T-helper 17 cell (primary cell): ENCODE data around the gene TMX2. TPM values are rescaled to one million over a fixed set of nuclear protein-coding genes. Genes with fewer than 3 reads are reported as not detected.

Experiments used
- ATAC-seq: fragments of 150-1000 bp; cut with Tn5 transposase; 2 replicates; pipeline ENCODE4 v1.10.0; 2021; ENCODE audit warnings: mild to moderate bottlenecking, moderate library complexity
- DNase-seq, 3 donors: peaks; one replicate each; pipeline versions ENCODE4 v3.0.0 to v3.0.0-alpha.2; 2020 to 2021
- H3K9me3 ChIP-seq: one replicate; pipeline ENCODE4 v1.7.0; 2013; ENCODE audit warnings: low read length, mild to moderate bottlenecking; ENCODE audit not compliant: control insufficient read depth, poor library complexity, severe bottlenecking
- H3K27ac Mint-ChIP-seq: one replicate; pipeline ENCODE4 v1.8.0; 2022; ENCODE audit warnings: mild to moderate bottlenecking, moderate library complexity, mixed read lengths
- H3K27me3 Mint-ChIP-seq: one replicate; pipeline ENCODE4 v1.8.0; 2022; ENCODE audit warnings: mixed read lengths
- H3K36me3 Mint-ChIP-seq: one replicate; pipeline ENCODE4 v1.8.0; 2022; ENCODE audit warnings: low read depth, mixed read lengths
- H3K4me1 Mint-ChIP-seq: one replicate; pipeline ENCODE4 v1.8.0; 2022; ENCODE audit warnings: mild to moderate bottlenecking, mixed read lengths
- H3K4me3 Mint-ChIP-seq: one replicate; pipeline ENCODE4 v1.8.0; 2022; ENCODE audit warnings: mild to moderate bottlenecking, moderate library complexity, mixed read lengths
- total RNA-seq, 4 donors: library from RNA in 2 of 4; stranded (reverse) in 2 of 4; gene quantifications; one replicate each; pipeline ENCODE4 v1.2.3 and lab custom pipeline; 2022 to 2026

The TMX2 gene
- total RNA-seq, 2 donors from 2014 or later: 38.3 to 44.0 TPM

GRCh38 chr11:57778318-57779037 lies 66.1 kb downstream of the TMX2 start:
- no peak overlapping the region for H3K4me3 Mint-ChIP-seq
- DNase-seq (no peak), ATAC-seq (no peak)
- no peaks in the 10 kb centered on the region for H3K9me3 ChIP-seq
- H3K4me1 Mint-ChIP-seq: peaks cover 20% of the 10 kb centered on the region
- no peaks in the 10 kb centered on the region for H3K36me3 Mint-ChIP-seq
- H3K27ac Mint-ChIP-seq: peak overlapping the region; percentile 19
- no peaks in the 10 kb centered on the region for H3K27me3 Mint-ChIP-seq

GRCh38 chr11:57779276-57779675 lies 66.9 kb downstream of the TMX2 start:
- Mint-ChIP-seq H3K4me1 (peaks cover 20% of the 10 kb centered on the region), H3K4me3 (no peak overlapping the region), H3K27me3 (no peaks in the 10 kb centered on the region), H3K36me3 (no peaks in the 10 kb centered on the region), H3K27ac (peak overlapping the region; percentile 19)
- ATAC-seq (no peak), DNase-seq (no peak)
- no peaks in the 10 kb centered on the region for H3K9me3 ChIP-seq

- Mint-ChIP-seq H3K36me3 (peaks cover 2% of the 10 kb centered on the region), H3K4me3 (no peak overlapping the region), H3K4me1 (peaks cover 13% of the 10 kb centered on the region), H3K27ac (peak overlapping the region; percentile 21), H3K27me3 (no peaks in the 10 kb centered on the region)
- no peaks in the 10 kb centered on the region for H3K9me3 ChIP-seq
- DNase-seq: no peak
- ATAC-seq: no peak
These were observed 69.1 kb downstream of the TMX2 start for GRCh38 chr11:57781529-57781943.

- Mint-ChIP-seq H3K36me3 (peaks cover 2% of the 10 kb centered on the region), H3K27me3 (no peaks in the 10 kb centered on the region), H3K27ac (peak overlapping the region; percentile 21), H3K4me1 (peaks cover 11% of the 10 kb centered on the region), H3K4me3 (no peak overlapping the region)
- ATAC-seq: no peak
- no peak for DNase-seq
- no peaks in the 10 kb centered on the region for H3K9me3 ChIP-seq
These were observed 72.7 kb downstream of the TMX2 start for GRCh38 chr11:57785072-57785471.

GRCh38 chr11:57786436-57786835 lies 74.0 kb downstream of the TMX2 start:
- no peak overlapping the region for H3K27ac Mint-ChIP-seq
- no peak for DNase-seq
- no peak overlapping the region for H3K4me3 Mint-ChIP-seq
- H3K27me3 Mint-ChIP-seq: no peaks in the 10 kb centered on the region
- H3K36me3 Mint-ChIP-seq: peaks cover 2% of the 10 kb centered on the region
- H3K9me3 ChIP-seq: no peaks in the 10 kb centered on the region
- peaks cover 10% of the 10 kb centered on the region for H3K4me1 Mint-ChIP-seq
- no peak for ATAC-seq

DNA sequence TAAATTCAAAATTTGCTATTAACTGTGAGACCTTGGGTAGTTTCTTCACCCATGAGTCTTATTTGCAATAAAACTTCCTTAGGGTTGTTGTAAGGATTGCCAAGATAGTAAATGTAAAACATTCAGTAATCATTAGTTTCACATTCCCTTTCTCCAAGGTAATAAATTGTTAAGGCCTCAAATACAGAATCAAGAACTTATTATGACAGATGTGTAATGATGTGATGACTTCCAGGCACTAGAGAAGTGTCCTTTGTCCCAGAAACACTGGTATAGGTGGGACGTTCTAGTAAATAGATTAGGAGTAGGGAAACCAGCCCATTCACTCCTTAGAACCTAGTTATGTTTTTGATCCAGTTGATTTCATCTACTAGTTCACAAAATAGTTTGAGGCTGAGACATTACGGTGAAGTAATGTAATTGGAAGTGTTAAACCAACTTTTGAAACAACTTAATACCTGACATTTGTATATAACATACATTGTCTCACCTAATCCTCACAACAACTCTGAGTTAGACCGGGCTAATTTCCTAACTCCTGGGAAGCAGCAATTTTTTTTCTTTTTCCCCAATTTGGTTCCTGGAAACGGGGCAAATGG lies 74.7 kb downstream of the TMX2 start:
- H3K9me3 ChIP-seq: no peaks in the 10 kb centered on the region
- Mint-ChIP-seq H3K36me3 (peaks cover 2% of the 10 kb centered on the region), H3K4me3 (no peak overlapping the region), H3K27me3 (no peaks in the 10 kb centered on the region), H3K27ac (no peak overlapping the region), H3K4me1 (peaks cover 12% of the 10 kb centered on the region)
- DNase-seq (no peak), ATAC-seq (no peak)

DNA sequence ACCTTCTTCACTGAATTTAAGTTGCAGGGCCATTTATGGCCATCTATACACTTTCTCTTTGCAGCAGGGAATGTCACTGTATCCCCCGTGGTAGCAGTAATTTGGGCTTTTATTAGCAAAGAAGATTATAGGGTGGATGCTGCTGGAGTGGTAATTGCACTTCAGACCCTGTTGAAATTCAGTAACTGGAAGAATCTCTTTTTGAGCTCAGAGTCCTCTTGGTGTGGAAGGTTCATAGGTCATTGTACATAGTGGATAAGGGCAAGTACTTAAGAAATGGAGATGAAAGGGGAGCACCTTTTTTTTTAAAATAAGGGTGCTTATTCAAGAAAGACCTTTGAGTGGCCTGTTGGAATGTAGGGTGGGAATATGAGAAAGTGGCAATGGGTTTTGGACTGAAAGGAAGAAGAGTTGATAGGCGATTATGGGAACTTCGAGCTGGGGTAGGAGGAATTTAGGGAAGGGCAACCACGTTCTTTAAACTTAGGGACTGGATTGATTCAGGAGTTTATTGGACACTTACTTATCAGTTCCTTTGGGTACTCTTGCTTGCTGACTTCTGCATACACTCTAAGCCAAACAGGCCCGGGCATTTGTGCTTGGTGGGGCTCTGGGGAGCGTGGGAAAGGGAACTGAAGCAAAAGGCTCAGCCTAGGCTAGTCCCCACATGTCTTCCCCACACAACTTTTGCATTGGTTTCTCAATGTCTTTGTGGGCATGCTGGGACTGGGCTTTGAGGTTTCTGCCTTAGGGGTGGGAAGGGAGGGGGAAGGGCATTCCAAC lies 75.7 kb downstream of the TMX2 start:
- H3K4me3 Mint-ChIP-seq: no peak overlapping the region
- peaks cover 2% of the 10 kb centered on the region for H3K36me3 Mint-ChIP-seq
- H3K9me3 ChIP-seq: no peaks in the 10 kb centered on the region
- H3K27ac Mint-ChIP-seq: peak overlapping the region; percentile 49
- no peaks in the 10 kb centered on the region for H3K27me3 Mint-ChIP-seq
- H3K4me1 Mint-ChIP-seq: peaks cover 20% of the 10 kb centered on the region
- DNase-seq (no peak), ATAC-seq (no peak)

DNA sequence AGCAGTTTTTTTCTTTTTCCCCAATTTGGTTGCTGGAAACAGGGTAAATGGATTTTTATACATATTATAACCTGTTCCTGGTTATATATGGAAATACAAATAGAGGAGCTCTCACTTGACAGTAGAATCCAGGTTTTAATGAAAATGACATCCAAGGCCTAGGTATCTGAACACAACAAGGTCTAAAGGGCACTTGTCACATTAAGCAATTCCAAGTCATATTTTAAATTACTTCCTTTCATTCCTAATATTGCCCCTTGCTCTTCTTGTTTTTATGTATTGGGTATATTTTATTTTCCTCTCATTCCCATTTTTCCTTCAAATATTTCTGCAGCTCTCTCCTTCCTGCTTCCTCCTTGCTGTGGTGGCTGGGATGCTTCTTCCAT lies 76.3 kb downstream of the TMX2 start:
- H3K4me1 Mint-ChIP-seq: peaks cover 26% of the 10 kb centered on the region
- H3K27ac Mint-ChIP-seq: peak overlapping the region; percentile 49
- H3K4me3 Mint-ChIP-seq: no peak overlapping the region

More for the DNA sequence above, 76.3 kb downstream of the TMX2 start:
- Mint-ChIP-seq H3K36me3 (peaks cover 2% of the 10 kb centered on the region), H3K27me3 (no peaks in the 10 kb centered on the region)
- no peak for ATAC-seq
- no peak for DNase-seq
- H3K9me3 ChIP-seq: no peaks in the 10 kb centered on the region

Other genes starting within 250 kb of the TMX2 start
- gene SLC43A1, start 196.9 kb upstream of the TMX2 start, total RNA-seq: 1 to 10 TPM; 7.8 to 8.0 TPM
- gene TIMM10, start 181.8 kb upstream of the TMX2 start, total RNA-seq: 10 to 100 TPM; 17.0 to 19.1 TPM
- not detected for gene SMTNL1, start 175.0 kb upstream of the TMX2 start, total RNA-seq
- gene UBE2L6, start 144.9 kb upstream of the TMX2 start, total RNA-seq: 10 to 100 TPM; 58.9 to 64.1 TPM
- under 1 TPM in 1 of 2 donors, not detected in 1; 0.57 TPM for gene SERPING1, start 114.9 kb upstream of the TMX2 start, total RNA-seq
- gene YPEL4, start 62.7 kb upstream of the TMX2 start, total RNA-seq: 1 to 10 TPM; 1.2 to 1.8 TPM
- gene CLP1, start 54.8 kb upstream of the TMX2 start, total RNA-seq: 10 to 100 TPM; 11.7 to 22.7 TPM
- 10 to 100 TPM; 51.9 to 55.6 TPM for gene ZDHHC5, start 44.5 kb upstream of the TMX2 start, total RNA-seq
- gene MED19, start 378 bp upstream of the TMX2 start, total RNA-seq: 10 to 100 TPM; 16.6 to 18.1 TPM
- 10 to 100 TPM; 70.0 to 72.6 TPM for gene SELENOH, start 28.9 kb downstream of the TMX2 start, total RNA-seq
- gene BTBD18, start 39.2 kb downstream of the TMX2 start, total RNA-seq: not detected
- gene CTNND1, start 49.2 kb downstream of the TMX2 start, total RNA-seq: 10 to 100 TPM in 1 of 2 donors, 1 to 10 TPM in 1; 9.9 to 14.1 TPM